Neutrophil (primary cell): ENCODE measurements around the gene SLC39A7.

ENCODE experiments used
- H3K27ac ChIP-seq: fragments of 200-600 bp; sonication (generic); 2 replicates; pipeline ENCODE4 v1.5.1; 2016; ENCODE audit warnings: mild to moderate bottlenecking, moderate library complexity
- H3K27me3 ChIP-seq: fragments of 200-600 bp; sonication (generic); 2 replicates; pipeline ENCODE4 v1.6.0; 2016; ENCODE audit warnings: mild to moderate bottlenecking
- H3K36me3 ChIP-seq: fragments of 200-600 bp; sonication (generic); 2 replicates; pipeline ENCODE4 v1.5.1; 2017
- H3K4me1 ChIP-seq, 2 experiments: fragments of 200-600 bp in 1 of 2; sonication (generic) in 1 of 2; 1 replicate in 1 of 2; 2 replicates in 1 of 2; pipeline versions ENCODE4 v1.5.1 to v1.6.1; 2013 to 2016; ENCODE audit warnings: low read depth in 1 of 2, low read length in 1 of 2, mild to moderate bottlenecking in 1 of 2, moderate library complexity in 1 of 2; ENCODE audit not compliant: control insufficient read depth in 1 of 2, insufficient read depth in 1 of 2
- H3K4me3 ChIP-seq, 2 experiments: fragments of 200-600 bp in 1 of 2; sonication (generic) in 1 of 2; 1 replicate in 1 of 2; 2 replicates in 1 of 2; pipeline ENCODE4 v1.5.1; 2013 to 2016; ENCODE audit warnings: low read depth in 1 of 2, low read length in 1 of 2, mild to moderate bottlenecking in 1 of 2, moderate library complexity in 1 of 2
- H3K9me3 ChIP-seq: fragments of 200-600 bp; sonication (generic); 2 replicates; pipeline ENCODE4 v1.5.1; 2016
- CTCF ChIP-seq: fragments of 200-600 bp; sonication (generic); IDR thresholded peaks from 2 replicates; pipeline ENCODE4 v1.5.1; 2016; ENCODE audit warnings: antibody characterized with exemption

Gene SLC39A7

GRCh38 chr6:33160096-33160495, 40.6 kb upstream of the SLC39A7 start:
- TF ChIP-seq CTCF = no peak
- Histone ChIP-seq H3K36me3 (no peaks in the 10 kb centered on the region), H3K27ac (no peak overlapping the region), H3K4me3 (no peak overlapping the region), H3K9me3 (no peaks in the 10 kb centered on the region), H3K27me3 (peaks cover 32% of the 10 kb centered on the region), H3K4me1 (peaks cover 9 to 10% of the 10 kb centered on the region in 2 experiments)

- peaks cover 32% of the 10 kb centered on the region for H3K27me3 ChIP-seq
- no peaks in the 10 kb centered on the region for H3K9me3 ChIP-seq
- H3K4me1 ChIP-seq = peaks cover 9 to 10% of the 10 kb centered on the region in 2 experiments
- H3K4me3 ChIP-seq = no peak overlapping the region
- no peak overlapping the region for H3K27ac ChIP-seq
- no peaks in the 10 kb centered on the region for H3K36me3 ChIP-seq
- no peak for TF ChIP-seq CTCF
Measured at GRCh38 chr6:33160728-33161344, 39.8 kb upstream of the SLC39A7 start.

GRCh38 chr6:33161354-33162331, 39.0 kb upstream of the SLC39A7 start:
- no peaks in the 10 kb centered on the region for H3K9me3 ChIP-seq
- no peak overlapping the region for H3K27ac ChIP-seq
- peaks cover 9 to 10% of the 10 kb centered on the region in 2 experiments for H3K4me1 ChIP-seq
- no peaks in the 10 kb centered on the region for H3K36me3 ChIP-seq
- H3K4me3 ChIP-seq = peak overlapping the region; percentile 37 to 63
- peaks cover 32% of the 10 kb centered on the region for H3K27me3 ChIP-seq
- peak; percentile 90 for TF ChIP-seq CTCF

- no peaks in the 10 kb centered on the region for H3K36me3 ChIP-seq
- H3K27me3 ChIP-seq = peaks cover 32% of the 10 kb centered on the region
- H3K4me3 ChIP-seq = no peak overlapping the region
- peaks cover 9 to 10% of the 10 kb centered on the region in 2 experiments for H3K4me1 ChIP-seq
- TF ChIP-seq CTCF = no peak
- H3K27ac ChIP-seq = no peak overlapping the region
- no peaks in the 10 kb centered on the region for H3K9me3 ChIP-seq
Measured at GRCh38 chr6:33163540-33163939, 37.1 kb upstream of the SLC39A7 start.

GRCh38 chr6:33164176-33164575, 36.5 kb upstream of the SLC39A7 start:
- peaks cover 9 to 10% of the 10 kb centered on the region in 2 experiments for H3K4me1 ChIP-seq
- no peak for TF ChIP-seq CTCF
- H3K4me3 ChIP-seq = no peak overlapping the region
- H3K27me3 ChIP-seq = peaks cover 32% of the 10 kb centered on the region
- no peak overlapping the region for H3K27ac ChIP-seq
- H3K9me3 ChIP-seq = no peaks in the 10 kb centered on the region
- H3K36me3 ChIP-seq = no peaks in the 10 kb centered on the region
